ENCODE results near the gene KLHDC9. TPM values are rescaled to one million over a fixed set of nuclear protein-coding genes. Genes with fewer than 3 reads are reported as not detected.

The KLHDC9 gene
- total RNA-seq, 2 experiments from 2014 or later: 0.41 TPM; not detected in 1

DNA sequence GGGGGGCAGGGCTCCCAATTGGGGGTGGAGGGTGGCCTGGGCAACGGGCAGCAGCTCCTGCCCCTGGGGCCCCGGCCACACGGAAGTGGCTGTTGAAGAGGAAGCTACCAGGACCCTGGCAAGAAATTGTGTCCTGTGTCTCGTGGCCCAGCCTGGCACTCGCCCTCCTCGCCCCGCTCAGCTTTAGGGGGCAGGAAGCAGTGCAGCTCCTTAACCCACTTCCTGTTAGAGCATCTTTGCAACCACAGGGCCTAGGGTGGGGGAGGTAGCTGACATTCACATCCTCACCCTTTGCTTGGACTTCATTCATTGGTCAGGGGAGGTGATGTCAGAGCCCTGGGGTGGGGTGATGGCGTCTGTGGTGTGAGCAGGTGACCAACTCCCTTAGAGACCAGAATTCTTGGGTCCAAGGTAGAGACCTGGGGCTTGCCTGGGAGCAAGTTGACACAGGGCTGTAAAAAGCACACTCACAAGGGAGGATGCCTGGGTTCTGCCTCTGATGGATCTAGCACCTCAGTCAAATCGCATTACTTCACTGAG, 28.4 kb upstream of the KLHDC9 start, which contains the start of gene ARHGAP30:
ARHGAP30 (minus strand) TSS at position 161 of the 540 bp plus-strand sequence. CDS start 267 bp downstream, outside the sequence.
- H3K27me3 Mint-ChIP-seq: no peaks in the 10 kb centered on the region
- ATAC-seq (ENCODE audit: poor library complexity) (peak; percentile 73), DNase-seq (peak; percentile 65 to 98 (median 82))
- H3K27me3 ChIP-seq (ENCODE audit: control insufficient read depth in 1 of 2, insufficient read depth in 2 of 2, low read length in 2 of 2): no peaks in the 10 kb centered on the region
- ChIA-PET CTCF (interaction anchor here (0.7 to 3.3 kb wide), 13 partner anchors 15 to 290 kb away, joined by 3 to 36 read pairs (median 5); partner anchors contain the start of genes KLHDC9, TSTD1 and USF1), POLR2A (interaction anchor here (0.6 to 8.2 kb wide), 34 partner anchors 8 to 807 kb away, joined by 3 to 295 read pairs (median 5); partner anchors contain the start of genes B4GALT3, DCAF8, DEDD and F11R)
- H3K4me3 Mint-ChIP-seq: peak within 1 kb of the TSS; percentile 97
- TF ChIP-seq, protein P1, sequence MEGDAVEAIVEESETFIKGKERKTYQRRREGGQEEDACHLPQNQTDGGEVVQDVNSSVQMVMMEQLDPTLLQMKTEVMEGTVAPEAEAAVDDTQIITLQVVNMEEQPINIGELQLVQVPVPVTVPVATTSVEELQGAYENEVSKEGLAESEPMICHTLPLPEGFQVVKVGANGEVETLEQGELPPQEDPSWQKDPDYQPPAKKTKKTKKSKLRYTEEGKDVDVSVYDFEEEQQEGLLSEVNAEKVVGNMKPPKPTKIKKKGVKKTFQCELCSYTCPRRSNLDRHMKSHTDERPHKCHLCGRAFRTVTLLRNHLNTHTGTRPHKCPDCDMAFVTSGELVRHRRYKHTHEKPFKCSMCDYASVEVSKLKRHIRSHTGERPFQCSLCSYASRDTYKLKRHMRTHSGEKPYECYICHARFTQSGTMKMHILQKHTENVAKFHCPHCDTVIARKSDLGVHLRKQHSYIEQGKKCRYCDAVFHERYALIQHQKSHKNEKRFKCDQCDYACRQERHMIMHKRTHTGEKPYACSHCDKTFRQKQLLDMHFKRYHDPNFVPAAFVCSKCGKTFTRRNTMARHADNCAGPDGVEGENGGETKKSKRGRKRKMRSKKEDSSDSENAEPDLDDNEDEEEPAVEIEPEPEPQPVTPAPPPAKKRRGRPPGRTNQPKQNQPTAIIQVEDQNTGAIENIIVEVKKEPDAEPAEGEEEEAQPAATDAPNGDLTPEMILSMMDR (IDR thresholded peaks at IDR 0.05): no peak
- peaks cover 65% of the 10 kb centered on the region for H3K4me1 ChIP-seq (ENCODE audit: insufficient read depth, low read length)
- peak within 1 kb of the TSS; percentile 100 for H3K4me3 ChIP-seq (ENCODE audit: low read length)
- no peaks in the 10 kb centered on the region for H3K9me3 ChIP-seq (ENCODE audit: control insufficient read depth in 1 of 2, insufficient read depth in 1 of 2, low read length in 2 of 2)
- H3K27ac ChIP-seq (ENCODE audit: low read depth in 1 of 2, low read length in 2 of 2): peak within 1 kb of the TSS; percentile 94
- H3K36me3 ChIP-seq (ENCODE audit: insufficient read depth, low read length): peaks cover 19% of the 10 kb centered on the region
- peak within 1 kb of the TSS; percentile 90 for H3K27ac Mint-ChIP-seq
- H3K9me3 Mint-ChIP-seq: no peaks in the 10 kb centered on the region
- intact Hi-C loops (cut with DNase I, micrococcal nuclease): loop anchor here (1.0 to 5.0 kb wide), 4 partner anchors 23 to 88 kb away; partner anchors contain the start of genes KLHDC9 (in 1 of the 2), USF1 (in 1 of the 2) and USP21 (in 1 of the 2)
- peaks cover 33% of the 10 kb centered on the region for H3K36me3 Mint-ChIP-seq (ENCODE audit: low read depth)
- H3K4me1 Mint-ChIP-seq (ENCODE audit: low read depth): peaks cover 65% of the 10 kb centered on the region

DNA sequence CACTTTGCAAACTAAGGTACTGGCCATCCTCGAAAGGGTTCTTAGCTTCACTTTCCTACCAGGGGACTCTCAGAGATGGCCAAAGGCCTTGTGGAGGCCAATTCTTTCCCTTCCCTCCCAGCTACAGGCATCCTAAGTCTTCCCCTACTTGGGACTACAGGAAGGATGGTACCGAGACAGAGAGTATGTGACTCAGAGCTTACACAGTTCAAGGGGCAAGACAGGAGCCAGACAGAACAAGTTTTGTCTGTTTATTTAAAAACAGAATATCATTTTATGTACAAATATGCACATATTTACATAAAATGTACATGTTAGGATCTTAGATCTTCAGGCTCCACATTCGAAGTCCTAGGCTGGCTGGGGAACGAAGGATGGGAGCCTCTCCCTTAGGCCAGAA, 27.4 kb upstream of the KLHDC9 start:
- Mint-ChIP-seq H3K36me3 (ENCODE audit: low read depth) (peaks cover 33% of the 10 kb centered on the region), H3K4me3 (no peak overlapping the region), H3K4me1 (ENCODE audit: low read depth) (peaks cover 57% of the 10 kb centered on the region), H3K27ac (peak overlapping the region; percentile 90), H3K9me3 (no peaks in the 10 kb centered on the region), H3K27me3 (no peaks in the 10 kb centered on the region)
- Histone ChIP-seq H3K36me3 (ENCODE audit: insufficient read depth, low read length) (peaks cover 14% of the 10 kb centered on the region), H3K4me3 (ENCODE audit: low read length) (no peak overlapping the region), H3K27me3 (ENCODE audit: control insufficient read depth in 1 of 2, insufficient read depth in 2 of 2, low read length in 2 of 2) (no peaks in the 10 kb centered on the region), H3K4me1 (ENCODE audit: insufficient read depth, low read length) (peaks cover 56% of the 10 kb centered on the region), H3K27ac (ENCODE audit: low read depth in 1 of 2, low read length in 2 of 2) (peak overlapping the region; percentile 49 to 94), H3K9me3 (ENCODE audit: control insufficient read depth in 1 of 2, insufficient read depth in 1 of 2, low read length in 2 of 2) (no peaks in the 10 kb centered on the region)
- intact Hi-C loops (cut with DNase I, micrococcal nuclease): loop anchor here in 1 of 2 experiments (1.0 kb wide), 1 partner anchor 25 kb away; the partner anchor contains the start of gene USF1
- ChIA-PET POLR2A (interaction anchor here (0.8 to 8.2 kb wide), 14 partner anchors 10 to 808 kb away, joined by 3 to 295 read pairs (median 6); partner anchors contain the start of genes DCAF8, F11R, KLHDC9 and NIT1), CTCF (interaction anchor here (0.9 to 3.3 kb wide), 10 partner anchors 16 to 303 kb away, joined by 3 to 36 read pairs (median 4); partner anchors contain the start of genes F11R, KLHDC9, NIT1 and PFDN2)
- TF ChIP-seq, protein P1 (IDR thresholded peaks at IDR 0.05): no peak
- no peak for ATAC-seq (ENCODE audit: poor library complexity)
- peak in 1 of 14 experiments; percentile 24 for DNase-seq

DNA sequence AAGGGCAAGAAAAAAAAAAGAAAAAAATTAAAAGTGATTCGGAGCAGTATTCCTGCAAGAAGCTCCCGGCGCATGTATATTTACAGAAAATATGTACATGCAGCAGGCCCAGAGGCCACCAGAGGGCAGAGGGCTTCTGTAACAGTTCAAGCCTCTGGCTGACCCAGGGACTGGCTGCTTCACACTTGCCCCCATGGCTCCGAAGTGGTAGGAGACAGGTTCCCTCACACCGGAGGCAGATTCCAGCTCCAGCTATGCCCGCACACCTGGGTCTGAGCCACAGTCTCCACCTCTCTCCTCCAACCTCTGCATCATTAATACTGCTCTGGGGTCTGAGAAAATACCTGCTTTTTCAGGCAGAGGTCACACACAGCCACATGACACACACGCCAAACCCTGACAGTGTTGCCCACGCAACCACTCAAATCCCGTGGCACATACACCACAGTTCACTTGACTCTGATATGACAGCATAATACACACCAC, 26.2 kb upstream of the KLHDC9 start:
- H3K27ac Mint-ChIP-seq: peak overlapping the region; percentile 90
- DNase-seq (peak in 13 of 14 experiments; percentile 29 to 78 (median 42)), ATAC-seq (ENCODE audit: poor library complexity) (no peak)
- TF ChIP-seq, protein P1 (IDR thresholded peaks at IDR 0.05): peak; percentile 59
- peaks cover 45% of the 10 kb centered on the region for H3K4me1 ChIP-seq (ENCODE audit: insufficient read depth, low read length)
- H3K36me3 Mint-ChIP-seq (ENCODE audit: low read depth): peaks cover 28% of the 10 kb centered on the region
- H3K27ac ChIP-seq (ENCODE audit: low read depth in 1 of 2, low read length in 2 of 2): no peak overlapping the region
- ChIA-PET POLR2A (interaction anchor here (1.1 to 8.2 kb wide), 5 partner anchors 11 to 61 kb away, joined by 3 to 295 read pairs (median 20); partner anchors contain the start of genes F11R, KLHDC9 and USF1), CTCF (interaction anchor here (0.6 to 3.3 kb wide), 16 partner anchors 17 to 295 kb away, joined by 3 to 36 read pairs (median 4); partner anchors contain the start of genes CFAP126, F11R, KLHDC9 and NIT1)
- no peak overlapping the region for H3K4me3 ChIP-seq (ENCODE audit: low read length)
- H3K36me3 ChIP-seq (ENCODE audit: insufficient read depth, low read length): peaks cover 2% of the 10 kb centered on the region
- no peaks in the 10 kb centered on the region for H3K27me3 Mint-ChIP-seq
- no peaks in the 10 kb centered on the region for H3K27me3 ChIP-seq (ENCODE audit: control insufficient read depth in 1 of 2, insufficient read depth in 2 of 2, low read length in 2 of 2)
- H3K4me1 Mint-ChIP-seq (ENCODE audit: low read depth): peaks cover 51% of the 10 kb centered on the region
- no peak overlapping the region for H3K4me3 Mint-ChIP-seq
- no peaks in the 10 kb centered on the region for H3K9me3 Mint-ChIP-seq
- no peaks in the 10 kb centered on the region for H3K9me3 ChIP-seq (ENCODE audit: control insufficient read depth in 1 of 2, insufficient read depth in 1 of 2, low read length in 2 of 2)
- intact Hi-C loops (cut with DNase I, micrococcal nuclease): loop anchor here (1.0 to 2.0 kb wide), 2 partner anchors 19 to 25 kb away; no protein-coding TSS in a partner anchor
